ENCODE results near the gene PLEKHA7.

GRCh38 chr11:16844268-16844771, 169.9 kb downstream of the PLEKHA7 start:
- TF ChIP-seq POLR2A (IDR thresholded peaks at IDR 0.05; ENCODE audit: low read depth, low read length) = no peak
- no peak for TF ChIP-seq TAF1 (IDR thresholded peaks at IDR 0.05; ENCODE audit: low read depth, low read length)
- no peak for TF ChIP-seq POLR2AphosphoS5 (IDR thresholded peaks at IDR 0.05; ENCODE audit: low read depth, low read length)
- TF ChIP-seq PAX5 (IDR thresholded peaks at IDR 0.05; ENCODE audit: insufficient read depth, low read length, severe bottlenecking) = no peak

All from GM12891 (cell line).